ENCODE measurements around the gene MVB12B. TPM values are rescaled to one million over a fixed set of nuclear protein-coding genes. Genes with fewer than 3 reads are reported as not detected.

The MVB12B gene
- total RNA-seq, 1 experiment from 2014 or later = 5.8 TPM

- no peak overlapping the region for H3T11ph ChIP-seq (ENCODE audit: low read length)
- no peak overlapping the region for H4K91ac ChIP-seq (ENCODE audit: insufficient read length, low read depth, low read length)
- H2BK120ac ChIP-seq (ENCODE audit: low read depth, low read length, poor library complexity, severe bottlenecking) = no peak overlapping the region
- no peak overlapping the region for H2BK5ac ChIP-seq (ENCODE audit: insufficient read length, low read length)
- no peaks in the 10 kb centered on the region for H3K23me2 ChIP-seq (ENCODE audit: insufficient read length, low read depth, low read length, poor library complexity, severe bottlenecking)
- no peak overlapping the region for H4K5ac ChIP-seq (ENCODE audit: insufficient read length, low read depth, low read length)
- no peak for TF ChIP-seq CTCF (conservative IDR thresholded peaks at IDR 0.05)
- H3K14ac ChIP-seq (ENCODE audit: insufficient read depth, low read length) = no peak overlapping the region
- DNase-seq = no peak
- no peaks in the 10 kb centered on the region for H3K27me3 ChIP-seq (ENCODE audit: insufficient read depth, low read length)
- no peak overlapping the region for H2AK5ac ChIP-seq (ENCODE audit: insufficient read length, low read length)
- no peaks in the 10 kb centered on the region for H4K20me1 ChIP-seq (ENCODE audit: control insufficient read depth, insufficient read depth, insufficient read length)
- no peaks in the 10 kb centered on the region for H3K79me2 ChIP-seq (ENCODE audit: insufficient read depth, low read length)
- no peak overlapping the region for H2AFZ ChIP-seq (ENCODE audit: low read length)
- H3K4me1 Mint-ChIP-seq = peaks cover 2 to 5% of the 10 kb centered on the region in 2 experiments; a peak in 2 of 4 replicates
- no peaks in the 10 kb centered on the region for H3K9me3 ChIP-seq (ENCODE audit: control insufficient read depth, low read depth, low read length)
- H3K9me3 Mint-ChIP-seq = no peaks in the 10 kb centered on the region
- no peak overlapping the region for H3K27ac ChIP-seq (ENCODE audit: insufficient read length, low read depth, low read length)
- no peak overlapping the region for H3K4me2 ChIP-seq (ENCODE audit: insufficient read depth, insufficient read length, low read length)
- no peak overlapping the region for H2BK15ac ChIP-seq (ENCODE audit: low read depth, low read length)
- no peak overlapping the region for H3K18ac ChIP-seq (ENCODE audit: insufficient read length, low read depth, low read length)
- no peaks in the 10 kb centered on the region for H3K4me1 ChIP-seq (ENCODE audit: insufficient read depth, low read length)
- no peaks in the 10 kb centered on the region for H3K36me3 Mint-ChIP-seq (ENCODE audit: insufficient read depth in 1 of 3, low read depth in 3 of 3)
- H3K27ac Mint-ChIP-seq = peak overlapping the region in 1 of 3 experiments; percentile 55; a peak in 1 of 7 replicates
- no CpG with 5 or more reads among the region's 10 CpGs for WGBS (ENCODE audit: extremely low coverage, insufficient read length, low lambda C conversion rate)
- H4K8ac ChIP-seq (replicated peaks; ENCODE audit: insufficient read length, low read depth, low read length) = no peak overlapping the region
- no peak overlapping the region for H3K4ac ChIP-seq (ENCODE audit: low read depth, low read length)
- no peak overlapping the region for H3K23ac ChIP-seq (ENCODE audit: insufficient read length, low read depth, low read length)
- H3K9ac ChIP-seq (ENCODE audit: extremely low read depth, insufficient read length, low read length) = no peak overlapping the region
- no peak overlapping the region for H2BK20ac ChIP-seq (ENCODE audit: low read depth, low read length, poor library complexity, severe bottlenecking)
- H3K56ac ChIP-seq (ENCODE audit: insufficient read length, low read depth, low read length) = no peak overlapping the region
- no peak overlapping the region for H2BK12ac ChIP-seq (ENCODE audit: insufficient read length, low read depth, low read length)
- no peaks in the 10 kb centered on the region; the same call in none of the 2 replicates for H3K27me3 Mint-ChIP-seq (ENCODE audit: low read depth)
- H3K79me1 ChIP-seq (ENCODE audit: insufficient read depth, low read depth, low read length, poor library complexity, severe bottlenecking) = no peaks in the 10 kb centered on the region
- no peak overlapping the region for H3K4me3 Mint-ChIP-seq
Measured at GRCh38 chr9:126399789-126400188, 73.2 kb downstream of the MVB12B start.
